ENCODE data around the gene MDM2.

The MDM2 gene

GRCh38 chr12:68878283-68878682 is 70.3 kb downstream of the MDM2 start:
- no peak for DNase-seq (ENCODE audit: low read depth)

- no peak for DNase-seq (ENCODE audit: low read depth)
These were observed 70.9 kb downstream of the MDM2 start for GRCh38 chr12:68878846-68879245.

GRCh38 chr12:68880660-68881325 is 72.8 kb downstream of the MDM2 start:
- DNase-seq (ENCODE audit: low read depth) = no peak

GRCh38 chr12:68882251-68882964 is 74.4 kb downstream of the MDM2 start:
- no peak for DNase-seq (ENCODE audit: low read depth)

- no peak for DNase-seq (ENCODE audit: low read depth)
These were observed 75.2 kb downstream of the MDM2 start for GRCh38 chr12:68883151-68883550.

GRCh38 chr12:68884251-68884650 is 76.3 kb downstream of the MDM2 start:
- no peak for DNase-seq (ENCODE audit: low read depth)

GRCh38 chr12:68885381-68885780 is 77.4 kb downstream of the MDM2 start:
- DNase-seq (ENCODE audit: low read depth) = no peak

- no peak for DNase-seq (ENCODE audit: low read depth)
These were observed 78.9 kb downstream of the MDM2 start for GRCh38 chr12:68886636-68887572.

- DNase-seq (ENCODE audit: low read depth) = no peak
These were observed 79.7 kb downstream of the MDM2 start for GRCh38 chr12:68887641-68888040.

- no peak for DNase-seq (ENCODE audit: low read depth)
These were observed 80.3 kb downstream of the MDM2 start for GRCh38 chr12:68888243-68888642.

- DNase-seq (ENCODE audit: low read depth) = no peak
These were observed 82.7 kb downstream of the MDM2 start for GRCh38 chr12:68890701-68891113.

GRCh38 chr12:68891141-68891540 is 83.2 kb downstream of the MDM2 start:
- DNase-seq (ENCODE audit: low read depth) = no peak

GRCh38 chr12:68893201-68893600 is 85.2 kb downstream of the MDM2 start:
- DNase-seq (ENCODE audit: low read depth) = no peak

- no peak for DNase-seq (ENCODE audit: low read depth)
These were observed 85.8 kb downstream of the MDM2 start for GRCh38 chr12:68893741-68894140.

- DNase-seq (ENCODE audit: low read depth) = no peak
These were observed 86.4 kb downstream of the MDM2 start for GRCh38 chr12:68894276-68894855.

- DNase-seq (ENCODE audit: low read depth) = no peak
These were observed 89.0 kb downstream of the MDM2 start for GRCh38 chr12:68896881-68897540.

GRCh38 chr12:68899251-68899771 is 91.3 kb downstream of the MDM2 start:
- DNase-seq (ENCODE audit: low read depth) = no peak

GRCh38 chr12:68900241-68900640 is 92.3 kb downstream of the MDM2 start:
- DNase-seq (ENCODE audit: low read depth) = no peak

Measured in stimulated activated CD8-positive, alpha-beta memory T cell treated with anti-CD3 and anti-CD28 coated beads, Interleukin-15, amount 100 ng/mL, for 1 hour (primary cell).